ENCODE measurements around the gene SPINDOC.
A peak's percentile ranks its signal among the peaks of the same experiment; 100 is the strongest.

The SPINDOC gene

GRCh38 chr11:63833048-63833447, 19.8 kb downstream of the SPINDOC start:
- no peak for DNase-seq (ENCODE audit: low read depth)

GRCh38 chr11:63834535-63835157, 21.4 kb downstream of the SPINDOC start:
- DNase-seq (ENCODE audit: low read depth) = no peak

GRCh38 chr11:63835158-63835545, 21.9 kb downstream of the SPINDOC start:
- no peak for DNase-seq (ENCODE audit: low read depth)

- DNase-seq (ENCODE audit: low read depth) = peak; percentile 53
Observed at GRCh38 chr11:63837027-63837688, 23.9 kb downstream of the SPINDOC start.

GRCh38 chr11:63837739-63838138, 24.5 kb downstream of the SPINDOC start:
- no peak for DNase-seq (ENCODE audit: low read depth)

- DNase-seq (ENCODE audit: low read depth) = no peak
Observed at GRCh38 chr11:63838150-63838677, 25.0 kb downstream of the SPINDOC start.

- peak; percentile 99 for DNase-seq (ENCODE audit: low read depth)
Observed at GRCh38 chr11:63838678-63839507, 25.6 kb downstream of the SPINDOC start, which contains the start of gene MARK2. Gene MARK2 (plus strand): TSS chr11:63839110. CDS start chr11:63839507, 397 bp downstream.

- DNase-seq (ENCODE audit: low read depth) = no peak
Observed at GRCh38 chr11:63839508-63840355, 26.5 kb downstream of the SPINDOC start.

GRCh38 chr11:63840356-63841060, 27.3 kb downstream of the SPINDOC start:
- no peak for DNase-seq (ENCODE audit: low read depth)

GRCh38 chr11:63841554-63841953, 28.3 kb downstream of the SPINDOC start:
- no peak for DNase-seq (ENCODE audit: low read depth)

- no peak for DNase-seq (ENCODE audit: low read depth)
Observed at GRCh38 chr11:63843041-63843440, 29.8 kb downstream of the SPINDOC start.

GRCh38 chr11:63844836-63845235, 31.6 kb downstream of the SPINDOC start:
- DNase-seq (ENCODE audit: low read depth) = no peak

- no peak for DNase-seq (ENCODE audit: low read depth)
Observed at GRCh38 chr11:63845303-63845702, 32.0 kb downstream of the SPINDOC start.

GRCh38 chr11:63845911-63846310, 32.7 kb downstream of the SPINDOC start:
- DNase-seq (ENCODE audit: low read depth) = no peak

GRCh38 chr11:63846897-63847296, 33.6 kb downstream of the SPINDOC start:
- DNase-seq (ENCODE audit: low read depth) = no peak

- no peak for DNase-seq (ENCODE audit: low read depth)
Observed at GRCh38 chr11:63847363-63847762, 34.1 kb downstream of the SPINDOC start.

GRCh38 chr11:63849691-63850090, 36.4 kb downstream of the SPINDOC start:
- no peak for DNase-seq (ENCODE audit: low read depth)

GRCh38 chr11:63850920-63851319, 37.7 kb downstream of the SPINDOC start:
- no peak for DNase-seq (ENCODE audit: low read depth)

- DNase-seq (ENCODE audit: low read depth) = no peak
Observed at GRCh38 chr11:63851364-63851763, 38.1 kb downstream of the SPINDOC start.

GRCh38 chr11:63853476-63853875, 40.2 kb downstream of the SPINDOC start:
- no peak for DNase-seq (ENCODE audit: low read depth)

- no peak for DNase-seq (ENCODE audit: low read depth)
Observed at GRCh38 chr11:63854696-63855095, 41.4 kb downstream of the SPINDOC start.
